ENCODE measurements around the gene IDUA.
"Not testable (repeated sequence)": the region's sequence is repeated elsewhere in the genome, so short reads cannot be mapped to it uniquely, and the experiment has no call there.

- not testable (repeated sequence) for TF ChIP-seq CTCF (IDR thresholded peaks at IDR 0.05; ENCODE audit: low read depth, low read length); EZH2phosphoT487 (IDR thresholded peaks at IDR 0.05; ENCODE audit: low read depth)
These were observed 47.3 kb upstream of the IDUA start for GRCh38 chr4:939508-939907.

Measured in OCI-LY3 (cell line).